ENCODE results near the gene METTL2B. TPM values are rescaled to one million over a fixed set of nuclear protein-coding genes. Genes with fewer than 3 reads are reported as not detected.

METTL2B gene
- total and polyA plus RNA-seq, 2 of the 13 experiments (the other 11 are each of a cell fraction or from before 2014, with no cell fraction given) = 15.5 to 33.1 TPM

DNA sequence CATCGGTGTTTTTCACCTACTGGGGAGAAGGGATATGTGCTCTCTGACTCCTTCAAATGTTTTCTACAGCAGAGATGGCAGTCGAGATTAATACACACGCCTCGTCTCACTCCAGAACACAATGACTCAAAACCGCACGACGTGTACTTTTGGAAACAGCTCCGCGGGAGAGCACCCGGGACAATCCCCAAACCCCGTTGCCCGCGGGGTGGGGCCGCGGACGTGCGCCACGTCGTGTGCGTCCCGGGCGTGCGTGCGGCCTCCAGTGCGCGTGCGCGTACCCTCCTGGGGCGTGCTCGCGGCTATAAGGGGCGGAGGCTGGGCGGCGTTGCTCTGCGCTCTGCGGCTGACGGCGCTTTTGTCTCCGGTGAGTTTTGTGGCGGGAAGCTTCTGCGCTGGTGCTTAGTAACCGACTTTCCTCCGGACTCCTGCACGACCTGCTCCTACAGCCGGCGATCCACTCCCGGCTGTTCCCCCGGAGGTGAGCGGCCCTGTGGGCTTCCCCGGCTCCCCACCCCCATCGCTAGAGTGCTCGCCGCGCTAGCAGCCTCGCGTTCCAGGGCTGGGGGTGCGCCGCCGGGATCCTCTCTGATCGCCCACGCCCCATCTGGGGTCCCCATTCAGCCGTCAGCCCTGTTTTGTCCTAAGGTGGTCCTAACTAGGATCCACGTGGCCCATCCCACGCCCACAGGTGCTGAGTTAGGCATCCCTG is 20.8 kb upstream of the METTL2B start, which contains the start of gene HILPDA (continued):
- TF ChIP-seq PPARG (CRISPR knock-in tag; conservative IDR thresholded peaks at IDR 0.05) (peak; percentile 69; the same call in 1 of the 2 replicates), MAF1 (CRISPR knock-in tag; IDR thresholded peaks at IDR 0.05; ENCODE audit: borderline replicate concordance) (0 out of 2 replicates have a peak, but pooled peaks have one; percentile 5), ZMYM4 (CRISPR knock-in tag; IDR thresholded peaks at IDR 0.05) (peak; percentile 80; the same call in 1 of the 2 replicates), ZNF263 (CRISPR knock-in tag; IDR thresholded peaks at IDR 0.05) (0 out of 2 replicates have a peak, but pooled peaks have one; percentile 25), NFYC (CRISPR knock-in tag; IDR thresholded peaks at IDR 0.05) (no peak), SIN3A (IDR thresholded peaks at IDR 0.05; ENCODE audit: borderline replicate concordance, low read depth, low read length) (no peak; the same call in 1 of the 2 replicates), NONO (IDR thresholded peaks at IDR 0.05) (no peak), NONO (CRISPR knock-in tag; conservative IDR thresholded peaks at IDR 0.05) (peak; percentile 87), HNRNPUL1 (IDR thresholded peaks at IDR 0.05; ENCODE audit: low read depth, low read length) (no peak), ZNF800 (CRISPR knock-in tag; IDR thresholded peaks at IDR 0.05) (no peak), HNRNPK (IDR thresholded peaks at IDR 0.05; ENCODE audit: low read depth, low read length, poor library complexity, severe bottlenecking) (no peak), ARHGAP35 (CRISPR knock-in tag; IDR thresholded peaks at IDR 0.05; ENCODE audit: borderline replicate concordance) (peak; percentile 66), ZNF558 (CRISPR knock-in tag; IDR thresholded peaks at IDR 0.05; ENCODE audit: borderline replicate concordance) (no peak; the same call in 1 of the 2 replicates)
- TF ChIP-seq, protein P1, sequence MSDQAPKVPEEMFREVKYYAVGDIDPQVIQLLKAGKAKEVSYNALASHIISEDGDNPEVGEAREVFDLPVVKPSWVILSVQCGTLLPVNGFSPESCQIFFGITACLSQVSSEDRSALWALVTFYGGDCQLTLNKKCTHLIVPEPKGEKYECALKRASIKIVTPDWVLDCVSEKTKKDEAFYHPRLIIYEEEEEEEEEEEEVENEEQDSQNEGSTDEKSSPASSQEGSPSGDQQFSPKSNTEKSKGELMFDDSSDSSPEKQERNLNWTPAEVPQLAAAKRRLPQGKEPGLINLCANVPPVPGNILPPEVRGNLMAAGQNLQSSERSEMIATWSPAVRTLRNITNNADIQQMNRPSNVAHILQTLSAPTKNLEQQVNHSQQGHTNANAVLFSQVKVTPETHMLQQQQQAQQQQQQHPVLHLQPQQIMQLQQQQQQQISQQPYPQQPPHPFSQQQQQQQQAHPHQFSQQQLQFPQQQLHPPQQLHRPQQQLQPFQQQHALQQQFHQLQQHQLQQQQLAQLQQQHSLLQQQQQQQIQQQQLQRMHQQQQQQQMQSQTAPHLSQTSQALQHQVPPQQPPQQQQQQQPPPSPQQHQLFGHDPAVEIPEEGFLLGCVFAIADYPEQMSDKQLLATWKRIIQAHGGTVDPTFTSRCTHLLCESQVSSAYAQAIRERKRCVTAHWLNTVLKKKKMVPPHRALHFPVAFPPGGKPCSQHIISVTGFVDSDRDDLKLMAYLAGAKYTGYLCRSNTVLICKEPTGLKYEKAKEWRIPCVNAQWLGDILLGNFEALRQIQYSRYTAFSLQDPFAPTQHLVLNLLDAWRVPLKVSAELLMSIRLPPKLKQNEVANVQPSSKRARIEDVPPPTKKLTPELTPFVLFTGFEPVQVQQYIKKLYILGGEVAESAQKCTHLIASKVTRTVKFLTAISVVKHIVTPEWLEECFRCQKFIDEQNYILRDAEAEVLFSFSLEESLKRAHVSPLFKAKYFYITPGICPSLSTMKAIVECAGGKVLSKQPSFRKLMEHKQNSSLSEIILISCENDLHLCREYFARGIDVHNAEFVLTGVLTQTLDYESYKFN (CRISPR knock-in tag; conservative IDR thresholded peaks at IDR 0.05) = no peak; the same call in 1 of the 2 replicates
- TF ChIP-seq, protein P2, sequence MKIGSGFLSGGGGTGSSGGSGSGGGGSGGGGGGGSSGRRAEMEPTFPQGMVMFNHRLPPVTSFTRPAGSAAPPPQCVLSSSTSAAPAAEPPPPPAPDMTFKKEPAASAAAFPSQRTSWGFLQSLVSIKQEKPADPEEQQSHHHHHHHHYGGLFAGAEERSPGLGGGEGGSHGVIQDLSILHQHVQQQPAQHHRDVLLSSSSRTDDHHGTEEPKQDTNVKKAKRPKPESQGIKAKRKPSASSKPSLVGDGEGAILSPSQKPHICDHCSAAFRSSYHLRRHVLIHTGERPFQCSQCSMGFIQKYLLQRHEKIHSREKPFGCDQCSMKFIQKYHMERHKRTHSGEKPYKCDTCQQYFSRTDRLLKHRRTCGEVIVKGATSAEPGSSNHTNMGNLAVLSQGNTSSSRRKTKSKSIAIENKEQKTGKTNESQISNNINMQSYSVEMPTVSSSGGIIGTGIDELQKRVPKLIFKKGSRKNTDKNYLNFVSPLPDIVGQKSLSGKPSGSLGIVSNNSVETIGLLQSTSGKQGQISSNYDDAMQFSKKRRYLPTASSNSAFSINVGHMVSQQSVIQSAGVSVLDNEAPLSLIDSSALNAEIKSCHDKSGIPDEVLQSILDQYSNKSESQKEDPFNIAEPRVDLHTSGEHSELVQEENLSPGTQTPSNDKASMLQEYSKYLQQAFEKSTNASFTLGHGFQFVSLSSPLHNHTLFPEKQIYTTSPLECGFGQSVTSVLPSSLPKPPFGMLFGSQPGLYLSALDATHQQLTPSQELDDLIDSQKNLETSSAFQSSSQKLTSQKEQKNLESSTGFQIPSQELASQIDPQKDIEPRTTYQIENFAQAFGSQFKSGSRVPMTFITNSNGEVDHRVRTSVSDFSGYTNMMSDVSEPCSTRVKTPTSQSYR (CRISPR knock-in tag; IDR thresholded peaks at IDR 0.05; ENCODE audit: borderline replicate concordance) = no peak; the same call in 1 of the 2 replicates
